ENCODE data around the gene NTF3. TPM values are rescaled to one million over a fixed set of nuclear protein-coding genes. Genes with fewer than 3 reads are reported as not detected.

Gene NTF3
- total and polyA plus RNA-seq, 4 donors: 1.4 to 6.9 (median 3.0) TPM

- Histone ChIP-seq H3K36me3 (ENCODE audit: control insufficient read depth, insufficient read depth, low read length) (no peaks in the 10 kb centered on the region), H3K4me3 (ENCODE audit: low read depth, low read length) (no peak overlapping the region), H3K27ac (ENCODE audit: low read depth, low read length) (no peak overlapping the region), H3K9me3 (ENCODE audit: control insufficient read depth, insufficient read depth, low read length) (no peaks in the 10 kb centered on the region), H3K4me1 (ENCODE audit: control insufficient read depth, insufficient read depth, low read length) (peaks cover 16% of the 10 kb centered on the region), H3K27me3 (ENCODE audit: control insufficient read depth, insufficient read depth, low read length) (peaks cover 7% of the 10 kb centered on the region)
- WGBS (ENCODE audit: insufficient coverage): 81% methylated on average over 6 of the region's 6 CpGs
- DNase-seq (ENCODE audit: low read depth in 4 of 6, low spot score in 6 of 6): no peak
Measured at GRCh38 chr12:5514016-5514415, 82.1 kb downstream of the NTF3 start.

GRCh38 chr12:5514545-5514944 lies 82.6 kb downstream of the NTF3 start:
- no peak overlapping the region for H3K4me3 ChIP-seq (ENCODE audit: low read depth, low read length)
- no peaks in the 10 kb centered on the region for H3K9me3 ChIP-seq (ENCODE audit: control insufficient read depth, insufficient read depth, low read length)
- peaks cover 16% of the 10 kb centered on the region for H3K4me1 ChIP-seq (ENCODE audit: control insufficient read depth, insufficient read depth, low read length)
- WGBS (ENCODE audit: insufficient coverage): no CpG with 5 or more reads among the region's 4 CpGs
- DNase-seq (ENCODE audit: low read depth in 4 of 6, low spot score in 6 of 6): no peak
- H3K36me3 ChIP-seq (ENCODE audit: control insufficient read depth, insufficient read depth, low read length): no peaks in the 10 kb centered on the region
- H3K27ac ChIP-seq (ENCODE audit: low read depth, low read length): no peak overlapping the region
- H3K27me3 ChIP-seq (ENCODE audit: control insufficient read depth, insufficient read depth, low read length): peaks cover 7% of the 10 kb centered on the region

DNA sequence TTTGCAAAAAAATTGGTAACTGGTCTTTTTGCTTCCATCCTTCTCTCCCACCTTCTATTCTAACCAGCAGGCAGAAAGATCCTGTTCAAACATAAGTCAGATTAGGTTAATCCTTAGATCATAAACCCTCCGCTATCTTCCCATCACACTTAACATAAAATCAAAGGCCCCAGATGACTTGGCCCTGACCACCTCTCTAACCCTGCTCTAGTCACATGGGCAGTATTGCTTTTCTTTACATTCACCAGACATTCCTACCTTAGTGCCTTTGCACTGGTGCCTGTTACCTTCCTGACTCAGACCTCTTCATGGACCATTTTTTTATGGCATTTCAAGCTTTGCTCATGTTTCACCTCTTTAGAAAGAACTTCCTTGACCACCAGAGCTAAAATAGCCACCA lies 83.5 kb downstream of the NTF3 start:
- Histone ChIP-seq H3K4me3 (ENCODE audit: low read depth, low read length) (no peak overlapping the region), H3K27ac (ENCODE audit: low read depth, low read length) (no peak overlapping the region), H3K9me3 (ENCODE audit: control insufficient read depth, insufficient read depth, low read length) (no peaks in the 10 kb centered on the region), H3K4me1 (ENCODE audit: control insufficient read depth, insufficient read depth, low read length) (peaks cover 16% of the 10 kb centered on the region), H3K27me3 (ENCODE audit: control insufficient read depth, insufficient read depth, low read length) (peaks cover 7% of the 10 kb centered on the region), H3K36me3 (ENCODE audit: control insufficient read depth, insufficient read depth, low read length) (no peaks in the 10 kb centered on the region)
- WGBS (ENCODE audit: insufficient coverage): 92% methylated on average over 1 of the region's 1 CpG
- no peak for DNase-seq (ENCODE audit: low read depth in 4 of 6, low spot score in 6 of 6)

DNA sequence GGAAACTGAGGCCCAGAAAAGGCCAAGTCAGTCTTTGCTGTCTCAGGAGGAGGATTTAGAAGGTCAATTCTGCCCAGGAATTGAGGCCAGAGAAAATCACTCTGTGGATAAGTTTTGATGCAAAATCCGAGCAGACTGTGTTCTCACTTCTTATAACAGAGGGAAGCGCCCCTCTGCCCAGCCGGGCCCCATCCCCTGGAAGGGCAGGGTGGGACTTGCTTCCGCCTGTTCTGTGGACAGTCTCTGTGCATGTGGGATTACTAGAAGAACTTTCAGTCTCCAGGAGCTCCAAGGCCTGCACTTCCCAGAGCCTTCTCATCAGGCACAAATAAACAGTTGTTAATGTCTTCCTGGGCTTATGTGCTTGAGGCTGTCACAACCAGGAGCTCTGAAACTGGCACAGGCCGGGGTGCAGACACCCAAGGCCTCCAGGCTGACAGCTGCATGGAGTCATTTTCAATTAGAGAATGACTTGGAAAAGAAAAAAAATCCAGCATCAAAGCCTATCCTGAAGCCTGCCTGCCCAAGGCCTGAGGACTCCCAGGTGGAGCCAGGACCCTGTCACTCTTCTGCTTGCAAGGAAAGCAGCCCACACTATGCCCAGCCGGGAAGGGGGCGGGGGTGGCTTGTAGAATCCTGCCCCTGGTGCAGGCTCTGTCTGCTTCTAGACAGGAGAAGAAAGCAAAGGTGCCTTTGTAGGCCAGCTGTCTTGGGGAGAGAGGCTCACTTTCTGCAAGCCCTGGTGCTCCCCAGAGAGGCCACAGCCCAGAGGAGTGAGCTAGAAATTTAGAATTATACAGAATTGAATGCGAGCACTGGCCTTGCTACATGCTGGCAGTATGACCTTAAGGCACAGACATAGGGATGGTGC lies 84.7 kb downstream of the NTF3 start:
- H3K4me1 ChIP-seq (ENCODE audit: control insufficient read depth, insufficient read depth, low read length): peaks cover 12% of the 10 kb centered on the region
- no peak for DNase-seq (ENCODE audit: low read depth in 4 of 6, low spot score in 6 of 6)
- 80% methylated on average over 7 of the region's 8 CpGs for whole genome bisulfite sequencing (ENCODE audit: insufficient coverage)

DNA sequence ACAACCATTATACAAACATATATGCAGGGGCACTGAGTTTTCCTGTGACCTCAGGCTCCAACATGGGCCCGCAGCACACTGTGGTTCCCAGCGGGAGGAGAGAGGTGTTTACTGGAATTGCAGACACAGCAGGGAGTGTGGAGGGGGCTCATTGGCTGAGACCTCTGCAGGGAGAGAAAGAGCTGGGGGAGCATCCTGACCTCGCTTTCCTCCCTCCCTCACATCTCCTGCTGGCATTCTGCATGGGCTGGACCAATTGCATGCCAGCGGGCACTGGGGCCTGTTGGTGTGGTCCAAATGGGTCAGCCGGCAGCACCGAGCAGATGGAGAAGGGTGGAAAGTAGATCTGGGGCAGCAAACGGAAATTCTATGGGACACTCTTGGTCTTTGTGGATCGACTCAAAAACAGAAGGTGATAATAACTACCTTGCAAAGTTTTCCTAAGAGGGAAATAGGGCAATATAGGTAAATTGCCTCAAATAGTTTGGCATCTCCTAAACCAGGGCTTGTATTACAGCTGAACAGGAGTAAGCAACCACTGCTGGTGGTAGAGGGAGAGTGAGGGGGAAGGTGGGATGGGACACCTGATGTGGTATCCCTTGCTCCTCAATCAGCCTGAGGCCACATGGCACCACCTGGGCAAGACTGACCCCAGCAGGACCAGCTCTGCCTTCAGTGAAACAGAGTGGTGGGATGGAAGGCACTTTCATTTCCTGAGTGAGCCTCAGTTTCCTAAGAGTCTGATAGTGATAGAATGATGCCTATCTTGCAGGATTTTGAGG lies 86.9 kb downstream of the NTF3 start:
- Histone ChIP-seq H3K27me3 (ENCODE audit: control insufficient read depth, insufficient read depth, low read length) (no peaks in the 10 kb centered on the region), H3K36me3 (ENCODE audit: control insufficient read depth, insufficient read depth, low read length) (no peaks in the 10 kb centered on the region), H3K4me1 (ENCODE audit: control insufficient read depth, insufficient read depth, low read length) (peaks cover 5% of the 10 kb centered on the region), H3K27ac (ENCODE audit: low read depth, low read length) (no peak overlapping the region), H3K9me3 (ENCODE audit: control insufficient read depth, insufficient read depth, low read length) (no peaks in the 10 kb centered on the region), H3K4me3 (ENCODE audit: low read depth, low read length) (no peak overlapping the region)
- 78% methylated on average over 5 of the region's 8 CpGs for WGBS (ENCODE audit: insufficient coverage)
- DNase-seq (ENCODE audit: low read depth in 4 of 6, low spot score in 6 of 6): no peak

More for the DNA sequence above, 84.7 kb downstream of the NTF3 start:
- no peak overlapping the region for H3K27ac ChIP-seq (ENCODE audit: low read depth, low read length)
- H3K4me3 ChIP-seq (ENCODE audit: low read depth, low read length): no peak overlapping the region
- peaks cover 6% of the 10 kb centered on the region for H3K27me3 ChIP-seq (ENCODE audit: control insufficient read depth, insufficient read depth, low read length)
- H3K36me3 ChIP-seq (ENCODE audit: control insufficient read depth, insufficient read depth, low read length): no peaks in the 10 kb centered on the region
- no peaks in the 10 kb centered on the region for H3K9me3 ChIP-seq (ENCODE audit: control insufficient read depth, insufficient read depth, low read length)

DNA sequence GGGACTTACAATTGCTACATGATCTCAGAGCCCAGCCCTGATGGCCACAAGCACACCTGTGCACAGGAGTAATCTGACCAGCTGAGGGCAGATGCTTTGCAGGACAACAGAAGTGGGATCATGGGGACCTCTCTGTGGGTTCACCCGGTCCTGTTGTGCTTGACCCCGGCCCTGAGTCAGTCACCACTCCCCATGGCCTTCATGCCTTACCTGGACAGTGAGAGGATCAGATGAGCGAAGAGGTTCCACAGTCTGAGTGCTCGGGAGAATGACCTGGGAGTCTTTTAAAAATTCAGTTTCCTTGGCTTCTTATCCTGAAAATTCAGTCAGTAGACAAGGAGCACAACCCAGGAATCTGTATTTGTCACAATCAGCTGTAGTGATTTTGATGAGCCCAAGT lies 88.1 kb downstream of the NTF3 start:
- WGBS (ENCODE audit: insufficient coverage): 93% methylated on average over 4 of the region's 4 CpGs
- no peaks in the 10 kb centered on the region for H3K36me3 ChIP-seq (ENCODE audit: control insufficient read depth, insufficient read depth, low read length)
- DNase-seq (ENCODE audit: low read depth in 4 of 6, low spot score in 6 of 6): no peak
- peaks cover 5% of the 10 kb centered on the region for H3K4me1 ChIP-seq (ENCODE audit: control insufficient read depth, insufficient read depth, low read length)
- H3K4me3 ChIP-seq (ENCODE audit: low read depth, low read length): no peak overlapping the region
- no peak overlapping the region for H3K27ac ChIP-seq (ENCODE audit: low read depth, low read length)
- no peaks in the 10 kb centered on the region for H3K27me3 ChIP-seq (ENCODE audit: control insufficient read depth, insufficient read depth, low read length)
- H3K9me3 ChIP-seq (ENCODE audit: control insufficient read depth, insufficient read depth, low read length): no peaks in the 10 kb centered on the region

DNA sequence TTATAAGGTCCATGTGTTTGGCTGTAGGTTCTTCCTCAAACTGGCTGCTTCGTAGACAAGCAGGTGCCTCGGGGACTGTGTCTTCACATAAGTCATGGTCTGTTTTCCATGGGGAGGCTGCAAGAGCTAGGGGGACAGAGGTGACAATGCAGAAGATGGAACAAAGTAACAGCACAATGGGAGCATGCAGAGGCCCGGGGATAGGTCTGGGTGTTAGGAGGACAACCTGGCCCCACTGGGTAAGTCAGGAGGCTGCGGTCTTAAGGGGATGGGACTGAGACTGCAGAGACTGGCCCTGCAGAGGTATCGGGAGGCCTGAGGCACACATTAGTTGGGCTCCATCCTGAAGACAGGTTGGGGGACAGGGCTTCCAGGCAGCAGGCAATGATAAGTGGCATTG lies 88.9 kb downstream of the NTF3 start:
- Histone ChIP-seq H3K27me3 (ENCODE audit: control insufficient read depth, insufficient read depth, low read length) (no peaks in the 10 kb centered on the region), H3K4me1 (ENCODE audit: control insufficient read depth, insufficient read depth, low read length) (peaks cover 5% of the 10 kb centered on the region), H3K27ac (ENCODE audit: low read depth, low read length) (no peak overlapping the region), H3K9me3 (ENCODE audit: control insufficient read depth, insufficient read depth, low read length) (no peaks in the 10 kb centered on the region), H3K4me3 (ENCODE audit: low read depth, low read length) (no peak overlapping the region), H3K36me3 (ENCODE audit: control insufficient read depth, insufficient read depth, low read length) (no peaks in the 10 kb centered on the region)
- 91% methylated on average over 5 of the region's 5 CpGs for WGBS (ENCODE audit: insufficient coverage)
- no peak for DNase-seq (ENCODE audit: low read depth in 4 of 6, low spot score in 6 of 6)

- no peaks in the 10 kb centered on the region for H3K36me3 ChIP-seq (ENCODE audit: control insufficient read depth, insufficient read depth, low read length)
- H3K27me3 ChIP-seq (ENCODE audit: control insufficient read depth, insufficient read depth, low read length): no peaks in the 10 kb centered on the region
- H3K4me3 ChIP-seq (ENCODE audit: low read depth, low read length): no peak overlapping the region
- DNase-seq (ENCODE audit: low read depth in 4 of 6, low spot score in 6 of 6): no peak
- no peaks in the 10 kb centered on the region for H3K9me3 ChIP-seq (ENCODE audit: control insufficient read depth, insufficient read depth, low read length)
- WGBS (ENCODE audit: insufficient coverage): 96% methylated on average over 19 of the region's 20 CpGs
- no peak overlapping the region for H3K27ac ChIP-seq (ENCODE audit: low read depth, low read length)
- H3K4me1 ChIP-seq (ENCODE audit: control insufficient read depth, insufficient read depth, low read length): peaks cover 5% of the 10 kb centered on the region
Measured at GRCh38 chr12:5521456-5522325, 89.8 kb downstream of the NTF3 start.
